ENCODE measurements around the gene ZNF212.
A peak's percentile ranks its signal among the peaks of the same experiment; 100 is the strongest.

Gene ZNF212

DNA sequence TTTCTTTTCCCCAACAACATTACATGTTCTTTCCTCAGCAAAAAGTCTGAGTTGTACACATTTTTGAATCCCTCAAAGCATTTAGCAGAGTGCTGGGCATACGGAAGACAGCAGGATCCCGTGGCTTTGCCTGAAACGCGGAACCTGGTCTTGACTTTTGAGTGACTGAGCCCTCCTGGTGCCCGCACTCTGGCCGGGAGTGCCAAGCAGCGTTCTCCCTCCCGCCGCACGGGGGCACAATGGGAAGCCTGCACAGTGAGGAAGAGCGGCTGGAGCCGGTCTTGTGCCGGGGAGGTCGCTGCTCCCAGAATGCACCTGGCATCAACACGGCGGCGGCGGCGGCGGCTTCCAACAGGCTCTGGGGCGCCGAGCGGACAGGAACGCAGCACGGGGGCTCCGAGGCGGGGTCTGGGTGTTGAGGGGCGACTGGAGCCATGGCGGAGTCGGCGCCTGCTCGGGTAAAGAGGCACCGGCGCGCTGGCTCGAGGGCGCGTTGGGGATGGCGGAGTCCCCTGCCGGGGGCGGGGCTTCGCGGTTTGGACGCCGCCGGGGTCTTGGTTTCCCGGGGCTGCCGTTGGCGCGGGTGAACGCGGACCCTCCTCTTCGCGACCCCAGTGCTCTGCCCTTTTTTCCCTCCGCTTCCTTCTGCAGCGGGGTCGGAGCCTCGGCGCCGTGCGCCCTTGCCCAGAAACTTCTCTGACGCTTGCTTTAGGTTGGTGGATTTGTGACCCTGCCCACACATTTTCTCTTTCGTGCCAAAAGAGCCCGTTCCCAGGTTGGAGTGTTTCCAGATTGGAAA is at the start of gene ZNF212:
Gene ZNF212 (plus strand): TSS at position 307 of the 799 bp plus-strand sequence. CDS start 128 bp downstream, at position 435.
- FAIRE-seq, result no peak

DNA sequence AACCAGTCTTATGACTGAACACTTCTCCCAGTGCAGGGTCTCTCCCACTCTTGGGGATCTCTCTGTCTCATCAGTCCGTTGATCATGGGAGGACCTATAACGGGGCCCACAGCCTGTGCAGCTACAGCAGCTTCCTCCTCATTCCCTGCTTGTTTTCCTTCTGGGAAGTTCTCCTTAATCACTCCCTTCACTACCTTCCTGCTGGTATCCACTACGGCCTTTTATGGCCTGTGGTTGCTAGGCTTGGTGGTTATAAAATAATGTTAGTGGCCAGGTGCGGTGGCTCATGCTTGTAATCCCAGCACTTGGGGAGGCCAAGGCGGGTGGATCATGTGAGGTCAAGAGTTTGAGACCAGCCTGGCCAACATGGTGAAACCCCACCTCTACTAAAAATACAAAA is 47.6 kb upstream of the ZNF212 start:
- TF ChIP-seq POLR2A (IDR thresholded peaks at IDR 0.05; ENCODE audit: low read depth, low read length), result no peak
- DNase-seq (ENCODE audit: insufficient read length, low spot score) (no peak), FAIRE-seq (no peak)

More for the DNA sequence above, at the start of gene ZNF212:
- no peak for TF ChIP-seq POLR2A (IDR thresholded peaks at IDR 0.05; ENCODE audit: low read depth, low read length)
- DNase-seq (ENCODE audit: insufficient read length, low spot score), result peak; percentile 96

DNA sequence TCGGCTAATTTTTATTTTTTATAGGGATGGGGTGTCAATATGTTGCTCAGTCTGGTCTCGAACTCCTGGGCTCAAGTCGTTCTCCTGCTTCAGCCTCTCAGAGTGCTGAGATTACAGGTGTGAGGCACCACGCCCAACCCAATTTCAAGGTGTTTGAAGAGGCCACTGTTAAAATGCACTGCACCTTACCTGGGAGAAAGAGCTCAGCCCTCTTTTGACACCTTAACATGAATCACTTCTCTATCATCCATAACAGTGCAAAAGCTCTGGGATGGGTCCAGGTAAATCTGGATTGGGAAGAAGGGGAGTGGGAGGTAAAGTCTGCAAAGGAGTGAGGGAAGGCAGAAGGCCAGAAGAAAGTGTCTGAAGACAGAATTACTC is 44.7 kb upstream of the ZNF212 start:
- DNase-seq (ENCODE audit: insufficient read length, low spot score) (no peak), FAIRE-seq (no peak)
- TF ChIP-seq POLR2A (IDR thresholded peaks at IDR 0.05; ENCODE audit: low read depth, low read length), result no peak

DNA sequence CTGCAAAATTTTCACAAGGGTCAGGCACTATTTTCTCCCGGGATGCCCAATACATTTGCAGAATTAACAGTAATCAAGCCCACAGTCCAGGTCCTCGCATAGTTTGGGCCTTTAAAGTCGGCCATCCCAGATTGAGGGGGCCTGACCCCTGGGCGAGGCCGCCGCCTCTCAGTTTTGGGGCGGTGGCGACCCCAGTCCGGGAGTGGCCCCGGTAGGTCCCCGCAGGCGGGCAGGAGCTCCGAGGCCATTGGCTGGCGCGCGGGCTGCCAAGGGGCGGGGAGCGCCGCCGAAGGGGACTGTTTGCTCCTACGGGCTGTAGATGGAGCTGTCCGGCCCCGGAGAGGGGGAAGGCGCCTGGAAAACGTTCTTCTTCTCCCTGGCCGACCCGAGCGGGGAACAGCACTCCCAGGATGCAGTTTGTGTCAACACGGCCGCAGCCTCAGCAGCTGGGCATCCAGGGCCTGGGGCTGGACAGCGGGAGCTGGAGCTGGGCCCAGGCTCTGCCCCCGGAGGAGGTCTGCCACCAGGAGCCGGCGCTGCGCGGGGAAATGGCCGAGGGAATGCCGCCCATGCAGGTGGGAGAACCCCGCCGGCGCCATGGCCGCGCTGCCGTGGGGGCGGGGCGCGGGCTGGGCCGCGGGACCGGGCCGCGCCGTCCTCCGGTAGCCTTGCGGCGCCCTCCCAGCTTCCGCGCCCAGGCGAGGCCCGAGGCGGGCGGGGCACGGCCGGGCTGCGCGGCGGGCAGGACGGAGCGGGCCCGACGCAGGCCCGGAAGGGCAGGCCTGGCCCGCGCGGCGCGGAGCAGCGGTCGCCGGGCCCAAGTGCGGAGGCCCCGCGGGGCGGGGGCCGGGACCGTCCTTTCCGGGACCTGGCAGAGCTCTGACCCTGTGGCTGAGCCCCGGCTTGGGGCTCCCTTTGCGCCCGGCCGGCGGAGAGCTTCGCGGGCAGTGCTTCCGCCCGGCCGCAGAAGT is 44.0 kb upstream of the ZNF212 start, which contains the start of gene ZNF282:
Gene ZNF282 (plus strand): TSS at position 367 of the 971 bp plus-strand sequence. CDS start 44 bp downstream, at position 411.
- peak; percentile 75 for TF ChIP-seq POLR2A (IDR thresholded peaks at IDR 0.05; ENCODE audit: low read depth, low read length)
- peak; percentile 96 for DNase-seq (ENCODE audit: insufficient read length, low spot score)
- no peak for FAIRE-seq

DNA sequence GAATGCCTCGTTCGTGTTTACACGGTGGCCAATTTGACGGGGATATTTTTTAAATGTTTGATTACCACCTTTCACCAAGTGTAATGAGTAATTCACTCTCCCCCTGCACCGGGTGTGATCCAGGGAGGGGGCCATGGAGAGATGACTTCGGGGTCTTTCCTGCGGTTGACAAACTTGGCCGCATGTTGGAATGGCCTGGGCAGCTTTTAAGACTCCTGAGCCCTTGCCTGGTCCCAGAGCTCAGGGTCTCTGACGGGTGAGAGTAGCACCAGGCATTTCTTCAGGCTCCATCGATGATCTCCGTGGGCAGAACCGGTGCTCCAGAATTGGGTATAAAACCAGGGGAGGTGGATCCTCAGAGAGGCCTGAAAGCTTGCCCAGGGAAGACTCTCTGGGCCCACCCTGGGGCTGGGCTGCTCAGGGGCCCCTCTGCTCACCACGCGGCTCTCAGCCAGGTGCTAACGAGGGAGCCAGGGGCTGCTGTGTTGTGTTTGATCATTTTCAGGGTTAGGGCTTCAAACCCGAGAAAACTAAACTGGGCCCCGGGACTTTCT is 43.2 kb upstream of the ZNF212 start:
- FAIRE-seq, result no peak
- TF ChIP-seq POLR2A (IDR thresholded peaks at IDR 0.05; ENCODE audit: low read depth, low read length), result 0 out of 2 replicates have a peak, but pooled peaks have one; percentile 11
- DNase-seq (ENCODE audit: insufficient read length, low spot score), result no peak

DNA sequence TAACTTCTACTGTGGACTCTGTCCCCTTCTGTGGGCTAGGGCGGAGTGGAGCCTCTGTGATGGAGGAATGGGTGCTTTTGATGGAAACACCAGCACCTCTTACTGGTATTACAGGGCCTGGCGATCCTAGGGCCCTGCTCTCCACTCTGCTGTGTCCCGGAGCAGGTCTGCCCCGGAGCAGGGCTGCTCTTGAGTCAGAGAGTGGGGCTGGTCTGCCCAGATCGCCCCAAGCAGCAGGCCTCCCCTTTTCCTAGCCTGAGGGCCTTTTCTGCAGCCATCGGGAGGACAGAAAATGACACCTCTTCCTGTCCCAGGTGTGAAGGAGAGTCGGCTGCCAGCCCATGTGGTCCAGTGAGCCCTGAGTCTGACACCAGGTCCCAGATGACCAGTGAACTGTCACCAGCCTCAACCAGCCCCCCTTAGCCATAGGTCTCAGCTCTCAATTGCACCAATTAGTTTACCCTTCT is 42.7 kb upstream of the ZNF212 start:
- no peak for TF ChIP-seq POLR2A (IDR thresholded peaks at IDR 0.05; ENCODE audit: low read depth, low read length)
- FAIRE-seq (no peak), DNase-seq (ENCODE audit: insufficient read length, low spot score) (peak; percentile 45)

DNA sequence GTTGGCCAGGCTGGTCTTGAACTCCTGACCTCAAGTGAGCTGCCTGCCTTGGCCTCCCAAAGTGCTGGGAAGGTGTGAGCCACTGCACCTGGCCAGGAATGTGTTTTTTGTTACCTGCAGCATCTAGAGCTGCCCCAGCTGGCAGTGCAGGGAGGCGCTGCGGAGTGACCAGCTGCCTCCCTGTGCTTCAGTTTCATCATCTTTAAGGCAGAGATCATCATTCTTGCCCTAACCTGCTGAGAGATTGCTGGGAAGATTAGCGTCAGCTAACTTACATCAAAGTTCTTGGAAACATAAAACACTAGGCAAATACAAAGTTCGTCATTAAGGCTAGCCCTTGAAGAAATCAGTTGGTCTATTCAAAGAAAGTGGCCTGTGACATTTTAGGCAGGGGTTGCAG is 41.8 kb upstream of the ZNF212 start:
- DNase-seq (ENCODE audit: insufficient read length, low spot score), result no peak
- TF ChIP-seq POLR2A (IDR thresholded peaks at IDR 0.05; ENCODE audit: low read depth, low read length), result no peak
- FAIRE-seq, result no peak

DNA sequence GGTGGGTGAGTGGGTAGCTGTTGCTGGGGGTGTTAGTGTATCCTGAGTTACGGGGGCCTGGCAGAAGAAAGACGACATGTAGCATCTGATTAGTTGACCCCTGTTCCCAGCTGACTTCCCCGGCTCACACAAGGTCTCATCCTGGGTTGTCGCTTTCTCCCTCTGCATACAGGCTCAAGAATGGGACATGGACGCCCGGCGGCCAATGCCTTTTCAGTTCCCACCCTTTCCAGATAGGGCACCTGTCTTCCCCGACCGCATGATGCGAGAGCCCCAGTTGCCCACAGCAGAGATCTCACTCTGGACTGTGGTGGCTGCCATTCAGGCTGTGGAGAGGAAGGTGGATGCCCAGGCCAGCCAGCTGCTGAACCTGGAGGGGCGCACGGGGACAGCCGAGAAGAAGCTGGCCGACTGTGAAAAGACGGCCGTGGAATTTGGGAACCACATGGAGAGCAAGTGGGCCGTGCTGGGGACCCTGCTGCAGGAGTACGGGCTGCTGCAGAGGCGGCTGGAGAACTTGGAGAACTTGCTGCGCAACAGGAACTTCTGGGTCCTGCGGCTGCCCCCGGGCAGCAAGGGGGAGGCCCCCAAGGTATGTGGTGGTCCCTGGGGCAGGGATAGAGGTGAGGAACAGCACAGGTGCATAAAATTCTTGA is 41.2 kb upstream of the ZNF212 start:
- TF ChIP-seq POLR2A (IDR thresholded peaks at IDR 0.05; ENCODE audit: low read depth, low read length), result no peak
- DNase-seq (ENCODE audit: insufficient read length, low spot score), result no peak
- FAIRE-seq, result no peak

DNA sequence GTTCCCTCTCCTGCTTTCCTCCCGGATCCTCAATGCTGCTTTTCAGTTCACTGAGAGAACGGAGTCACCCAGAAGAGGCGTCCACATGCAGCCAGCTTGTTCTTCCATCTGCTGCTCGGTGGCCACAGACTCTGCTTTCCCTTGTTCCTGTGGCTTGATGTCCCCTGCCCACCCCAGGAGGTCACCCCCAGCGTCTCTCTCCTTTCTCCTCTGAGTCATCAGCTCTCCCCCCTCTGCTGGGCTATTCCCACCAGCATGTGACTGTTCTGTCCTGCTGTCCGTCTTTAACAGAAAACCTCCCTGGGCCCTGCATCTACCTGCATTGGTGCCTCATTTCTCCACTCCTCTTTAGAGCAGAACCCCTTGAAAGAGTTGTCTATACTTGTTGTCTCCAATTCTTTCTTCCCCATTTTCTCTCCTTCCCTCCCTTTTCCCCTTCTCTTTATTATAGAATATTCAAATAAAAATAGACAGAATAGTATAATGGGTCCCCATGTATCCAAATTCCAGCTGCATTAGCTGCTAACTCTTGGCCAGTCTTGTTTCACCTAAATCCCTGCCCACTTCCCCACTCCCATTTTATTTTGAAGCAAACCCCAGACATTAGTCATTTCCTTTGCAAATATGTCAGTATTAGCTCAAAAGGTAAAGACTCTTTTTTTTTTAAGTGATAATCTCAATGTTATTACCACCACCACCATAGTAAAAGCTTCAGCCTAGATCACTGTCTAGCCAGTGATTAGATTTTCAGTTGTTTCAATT is 40.0 kb upstream of the ZNF212 start:
- DNase-seq (ENCODE audit: insufficient read length, low spot score), result no peak
- no peak for FAIRE-seq
- TF ChIP-seq POLR2A (IDR thresholded peaks at IDR 0.05; ENCODE audit: low read depth, low read length), result no peak

DNA sequence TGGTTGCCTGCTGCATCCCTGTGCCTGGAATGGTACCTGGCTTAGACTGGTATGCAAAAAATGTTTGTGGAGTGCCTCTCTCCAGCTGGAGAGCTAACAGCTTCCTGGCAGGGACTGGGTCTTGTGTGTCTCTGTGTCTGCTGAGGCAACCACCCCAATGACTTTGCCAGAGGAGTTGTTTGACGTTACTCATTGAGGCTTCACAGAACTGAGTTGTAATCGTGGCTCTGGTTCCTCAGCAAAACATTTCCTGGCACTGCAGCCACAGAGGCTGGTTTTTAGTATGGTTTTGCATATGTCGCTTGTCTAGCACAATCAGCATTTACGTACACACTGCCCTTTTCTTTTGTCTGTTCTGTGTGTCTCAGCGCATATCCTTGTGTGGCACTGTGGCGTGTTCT is 36.6 kb upstream of the ZNF212 start:
- TF ChIP-seq POLR2A (IDR thresholded peaks at IDR 0.05; ENCODE audit: low read depth, low read length), result no peak
- DNase-seq (ENCODE audit: insufficient read length, low spot score) (no peak), FAIRE-seq (no peak)

DNA sequence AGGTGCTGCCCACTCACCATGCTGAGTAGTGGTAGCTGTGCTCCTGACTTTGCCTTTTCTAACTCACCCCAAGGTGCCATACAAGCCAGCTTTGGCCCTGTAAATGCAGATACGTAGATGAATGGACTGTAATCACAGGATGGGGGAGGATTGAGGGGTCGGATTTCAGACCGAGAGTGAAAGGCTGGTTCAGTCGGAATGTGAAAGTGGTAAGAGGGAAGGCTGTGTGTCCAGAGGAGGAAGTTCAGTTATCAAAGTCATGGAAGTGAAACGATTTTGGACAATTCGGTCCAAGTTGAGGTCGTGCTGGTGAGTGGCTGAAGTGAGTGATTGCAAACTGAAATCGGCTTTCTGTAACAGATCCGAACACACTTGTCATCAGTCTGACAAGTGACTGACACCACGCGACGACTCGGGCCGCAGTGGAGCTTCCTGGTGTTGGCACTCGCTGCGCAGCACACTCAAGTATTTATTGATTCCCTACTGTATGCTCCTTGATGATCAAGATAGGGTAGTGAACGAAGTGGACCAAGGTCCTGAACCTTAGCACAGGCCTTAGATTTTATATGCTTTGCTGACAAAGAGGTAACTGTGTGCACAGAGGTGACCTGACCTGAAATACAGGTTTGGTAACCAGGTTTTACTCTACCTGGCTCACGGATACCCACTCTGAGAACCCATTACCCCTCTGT is 33.6 kb upstream of the ZNF212 start:
- no peak for FAIRE-seq

More for the DNA sequence above, 33.6 kb upstream of the ZNF212 start:
- DNase-seq (ENCODE audit: insufficient read length, low spot score), result no peak
- no peak for TF ChIP-seq POLR2A (IDR thresholded peaks at IDR 0.05; ENCODE audit: low read depth, low read length)
